ENCODE data around the gene B3GNT4.

GRCh38 chr12:122216445-122216844, 12.9 kb downstream of the B3GNT4 start:
- TF ChIP-seq CTCF (IDR thresholded peaks at IDR 0.05; ENCODE audit: low read depth, low read length, poor library complexity, severe bottlenecking) (no peak), EZH2phosphoT487 (IDR thresholded peaks at IDR 0.05; ENCODE audit: borderline replicate concordance, low read length) (no peak)
